Panc1 (cell line): ENCODE results near the gene VTI1A. TPM values are rescaled to one million over a fixed set of nuclear protein-coding genes. Genes with fewer than 3 reads are reported as not detected.

ENCODE experiments used
- ATAC-seq: fragments of 200-7000 bp; cut with Tn5 transposase; 2 replicates; pipeline ENCODE4 v1.9.1; 2020; ENCODE audit warnings: mild to moderate bottlenecking, moderate library complexity
- BruUV-seq: library from RNA; stranded (reverse); fragments of 400-500 nt; replicated peaks from 2 replicates; lab custom pipeline; 2021; lab: Mats Ljungman, UMichigan
- CTCF ChIA-PET: fragments of 300-600 bp; sonication (Branson Sonifier 250); formaldehyde crosslinking; loops from one replicate; lab custom pipeline; 2022; ENCODE audit warnings: antibody characterized with exemption; lab: Charles Lee
- POLR2A ChIA-PET: fragments of 300-600 bp; sonication (Branson Sonifier 250); formaldehyde crosslinking; loops from one replicate; lab custom pipeline; 2022; ENCODE audit warnings: antibody characterized with exemption; lab: Charles Lee
- DNase-seq: peaks from one replicate; pipeline ENCODE4 v3.0.0-alpha.2; 2010; ENCODE audit warnings: low read depth, low spot score
- H3K27ac ChIP-seq: 2 replicates; pipeline ENCODE4 v1.5.1; 2011; ENCODE audit warnings: mild to moderate bottlenecking, low read length, inconsistent platforms
- H3K27me3 ChIP-seq: fragments of 200-500 bp; sonication (Bioruptor generic); 2 replicates; pipeline ENCODE4 v1.6.0; 2014; ENCODE audit warnings: low read length, inconsistent platforms; ENCODE audit not compliant: control insufficient read depth, insufficient read depth
- H3K36me3 ChIP-seq: fragments of 200-500 bp; sonication (Bioruptor generic); 2 replicates; pipeline ENCODE4 v1.5.1; 2014; ENCODE audit warnings: inconsistent platforms, mild to moderate bottlenecking, low read length, moderate library complexity; ENCODE audit not compliant: control insufficient read depth, insufficient read depth
- H3K4me1 ChIP-seq: 2 replicates; pipeline ENCODE4 v1.5.1; 2011; ENCODE audit warnings: inconsistent platforms, mild to moderate bottlenecking, low read length, moderate library complexity; ENCODE audit not compliant: control insufficient read depth, insufficient read depth
- H3K4me3 ChIP-seq, 2 experiments: 2 replicates each; pipeline ENCODE4 v1.5.1; 2011 to 2012; ENCODE audit warnings: low read depth in 2 of 2, low read length in 2 of 2, mild to moderate bottlenecking in 2 of 2, inconsistent platforms in 1 of 2, moderate library complexity in 1 of 2
- H3K9me3 ChIP-seq: fragments of 200-500 bp; sonication (Bioruptor generic); 2 replicates; pipeline ENCODE4 v1.5.1; 2014; ENCODE audit warnings: low read depth, mild to moderate bottlenecking, inconsistent platforms, low read length, moderate library complexity; ENCODE audit not compliant: control insufficient read depth, insufficient read depth
- CTCF ChIP-seq: fragments of 450-650 bp; IDR thresholded peaks from 2 replicates; pipeline ENCODE4 v1.5.1; 2017; ENCODE audit warnings: mild to moderate bottlenecking
- POLR2AphosphoS5 ChIP-seq: IDR thresholded peaks from 2 replicates; pipeline ENCODE4 v1.6.1; 2012; ENCODE audit warnings: mild to moderate bottlenecking, low read depth, low read length, moderate library complexity
- SIN3A ChIP-seq: IDR thresholded peaks from 2 replicates; pipeline ENCODE4 v1.6.1; 2012; ENCODE audit warnings: low read depth, mild to moderate bottlenecking, low read length, moderate library complexity, borderline replicate concordance; ENCODE audit not compliant: insufficient read depth
- TCF7L2 ChIP-seq: IDR thresholded peaks from 2 replicates; pipeline ENCODE4 v1.6.1; 2011; ENCODE audit warnings: mild to moderate bottlenecking, low read depth, low read length, inconsistent platforms
- in situ Hi-C: cut with HindIII; loops from 2 replicates; pipeline ENCODE4 v1.10.0; 2016; ENCODE audit warnings: low sequenced_read_pairs, low pct_unique_long_range_greater_than_20kb
- intact Hi-C: fragments of 100-400 bp; cut with micrococcal nuclease; formaldehyde crosslinking; loops from one replicate; pipeline ENCODE4 v1.10.0; 2022; ENCODE audit not compliant: unreplicated experiment
- total RNA-seq: library from RNA; stranded (reverse); gene quantifications from one replicate; pipeline ENCODE4 v1.2.1, GENCODE V29; 2021; ENCODE audit not compliant: unreplicated experiment
- TF ChIP-seq, protein P1 (sequence below), 2 experiments: IDR thresholded peaks; 2 replicates each; pipeline ENCODE4 v1.6.1; 2011 to 2012; ENCODE audit warnings: low read depth in 2 of 2, control low read depth in 1 of 2, low read length in 1 of 2, mild to moderate bottlenecking in 1 of 2, moderate library complexity in 1 of 2; ENCODE audit not compliant: insufficient read depth in 1 of 2

The VTI1A gene
- total RNA-seq, 1 experiment from 2014 or later: 36.3 TPM

GRCh38 chr10:112769081-112769480 lies 322.1 kb downstream of the VTI1A start:
- Histone ChIP-seq H3K36me3 (no peaks in the 10 kb centered on the region), H3K4me1 (no peaks in the 10 kb centered on the region; the same call in 1 of the 2 replicates), H3K27me3 (no peaks in the 10 kb centered on the region), H3K4me3 (no peak overlapping the region), H3K9me3 (no peaks in the 10 kb centered on the region), H3K27ac (no peak overlapping the region)
- no peak for ATAC-seq
- no peak for DNase-seq
- in situ Hi-C loops: no loop called here
- ChIA-PET CTCF (no interaction called here), POLR2A (no interaction called here)
- no TSS peak for BruUV-seq
- intact Hi-C loops: no loop called here
- TF ChIP-seq POLR2AphosphoS5: no peak
- TF ChIP-seq SIN3A: no peak
- no peak for TF ChIP-seq CTCF
- TF ChIP-seq, protein P1, sequence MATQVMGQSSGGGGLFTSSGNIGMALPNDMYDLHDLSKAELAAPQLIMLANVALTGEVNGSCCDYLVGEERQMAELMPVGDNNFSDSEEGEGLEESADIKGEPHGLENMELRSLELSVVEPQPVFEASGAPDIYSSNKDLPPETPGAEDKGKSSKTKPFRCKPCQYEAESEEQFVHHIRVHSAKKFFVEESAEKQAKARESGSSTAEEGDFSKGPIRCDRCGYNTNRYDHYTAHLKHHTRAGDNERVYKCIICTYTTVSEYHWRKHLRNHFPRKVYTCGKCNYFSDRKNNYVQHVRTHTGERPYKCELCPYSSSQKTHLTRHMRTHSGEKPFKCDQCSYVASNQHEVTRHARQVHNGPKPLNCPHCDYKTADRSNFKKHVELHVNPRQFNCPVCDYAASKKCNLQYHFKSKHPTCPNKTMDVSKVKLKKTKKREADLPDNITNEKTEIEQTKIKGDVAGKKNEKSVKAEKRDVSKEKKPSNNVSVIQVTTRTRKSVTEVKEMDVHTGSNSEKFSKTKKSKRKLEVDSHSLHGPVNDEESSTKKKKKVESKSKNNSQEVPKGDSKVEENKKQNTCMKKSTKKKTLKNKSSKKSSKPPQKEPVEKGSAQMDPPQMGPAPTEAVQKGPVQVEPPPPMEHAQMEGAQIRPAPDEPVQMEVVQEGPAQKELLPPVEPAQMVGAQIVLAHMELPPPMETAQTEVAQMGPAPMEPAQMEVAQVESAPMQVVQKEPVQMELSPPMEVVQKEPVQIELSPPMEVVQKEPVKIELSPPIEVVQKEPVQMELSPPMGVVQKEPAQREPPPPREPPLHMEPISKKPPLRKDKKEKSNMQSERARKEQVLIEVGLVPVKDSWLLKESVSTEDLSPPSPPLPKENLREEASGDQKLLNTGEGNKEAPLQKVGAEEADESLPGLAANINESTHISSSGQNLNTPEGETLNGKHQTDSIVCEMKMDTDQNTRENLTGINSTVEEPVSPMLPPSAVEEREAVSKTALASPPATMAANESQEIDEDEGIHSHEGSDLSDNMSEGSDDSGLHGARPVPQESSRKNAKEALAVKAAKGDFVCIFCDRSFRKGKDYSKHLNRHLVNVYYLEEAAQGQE (IDR thresholded peaks at IDR 0.05; ENCODE audit: insufficient read depth in 1 of 2, low read depth in 2 of 2, low read length in 1 of 2): no peak
- no peak for TF ChIP-seq TCF7L2

GRCh38 chr10:112769611-112770370 lies 322.8 kb downstream of the VTI1A start:
- ATAC-seq: no peak
- no peak for TF ChIP-seq CTCF
- TF ChIP-seq SIN3A: no peak
- TF ChIP-seq TCF7L2: no peak
- TF ChIP-seq, protein P1 (IDR thresholded peaks at IDR 0.05; ENCODE audit: insufficient read depth in 1 of 2, low read depth in 2 of 2, low read length in 1 of 2): no peak
- DNase-seq: no peak
- intact Hi-C loops (loop anchor here (10.0 kb wide), 1 partner anchor 205 kb away; no protein-coding TSS in a partner anchor), in situ Hi-C loops (no loop called here)
- no peaks in the 10 kb centered on the region for H3K9me3 ChIP-seq
- H3K27ac ChIP-seq: no peak overlapping the region
- POLR2A ChIA-PET: no interaction called here
- no peaks in the 10 kb centered on the region; the same call in 1 of the 2 replicates for H3K4me1 ChIP-seq
- CTCF ChIA-PET: no interaction called here
- H3K4me3 ChIP-seq: no peak overlapping the region
- no peaks in the 10 kb centered on the region for H3K36me3 ChIP-seq
- H3K27me3 ChIP-seq: no peaks in the 10 kb centered on the region
- no TSS peak for BruUV-seq
